ENCODE measurements around the gene PPARG.
"Not testable (repeated sequence)": the region's sequence is repeated elsewhere in the genome, so short reads cannot be mapped to it uniquely, and the experiment has no call there.

GRCh38 chr3:12262173-12262572 lies 26.7 kb upstream of the PPARG start:
- TF ChIP-seq CTCF (IDR thresholded peaks at IDR 0.05; ENCODE audit: extremely low read depth in 1 of 2, insufficient read depth in 1 of 2, low read depth in 1 of 2, low read length in 2 of 2); POLR2A (IDR thresholded peaks at IDR 0.05; ENCODE audit: low read depth, low read length); MYC (IDR thresholded peaks at IDR 0.05; ENCODE audit: low read depth, low read length); EZH2 (IDR thresholded peaks at IDR 0.05; ENCODE audit: borderline replicate concordance, low read depth, low read length, severe bottlenecking); POLR2AphosphoS5 (IDR thresholded peaks at IDR 0.05; ENCODE audit: insufficient read depth, low read depth, low read length); FOS (IDR thresholded peaks at IDR 0.05; ENCODE audit: borderline replicate concordance, insufficient read depth, low read length); JUN (IDR thresholded peaks at IDR 0.05; ENCODE audit: borderline replicate concordance, insufficient read depth, insufficient read length, low read depth); MAX (IDR thresholded peaks at IDR 0.05; ENCODE audit: insufficient read depth, insufficient read length): not testable (repeated sequence)

All from endothelial cell of umbilical vein (primary cell).